GM18508 (cell line): Measurements from ENCODE around the gene MUC12.
"Not testable (repeated sequence)": the region's sequence is repeated elsewhere in the genome, so short reads cannot be mapped to it uniquely, and the experiment has no call there.

Source experiments
- ATAC-seq: cut with Tn5 transposase; IDR thresholded peaks from one replicate; pipeline ENCODE4 v1.9.1; 2021; ENCODE audit warnings: moderate number of reproducible peaks; ENCODE audit not compliant: insufficient read depth, unreplicated experiment

MUC12 gene

GRCh38 chr7:100969066-100969615 is at the start of gene MUC12:
Gene MUC12, plus strand, starts transcription at chr7:100969565. Its CDS starts 58 bp downstream, at chr7:100969623.
- no peak for ATAC-seq

DNA sequence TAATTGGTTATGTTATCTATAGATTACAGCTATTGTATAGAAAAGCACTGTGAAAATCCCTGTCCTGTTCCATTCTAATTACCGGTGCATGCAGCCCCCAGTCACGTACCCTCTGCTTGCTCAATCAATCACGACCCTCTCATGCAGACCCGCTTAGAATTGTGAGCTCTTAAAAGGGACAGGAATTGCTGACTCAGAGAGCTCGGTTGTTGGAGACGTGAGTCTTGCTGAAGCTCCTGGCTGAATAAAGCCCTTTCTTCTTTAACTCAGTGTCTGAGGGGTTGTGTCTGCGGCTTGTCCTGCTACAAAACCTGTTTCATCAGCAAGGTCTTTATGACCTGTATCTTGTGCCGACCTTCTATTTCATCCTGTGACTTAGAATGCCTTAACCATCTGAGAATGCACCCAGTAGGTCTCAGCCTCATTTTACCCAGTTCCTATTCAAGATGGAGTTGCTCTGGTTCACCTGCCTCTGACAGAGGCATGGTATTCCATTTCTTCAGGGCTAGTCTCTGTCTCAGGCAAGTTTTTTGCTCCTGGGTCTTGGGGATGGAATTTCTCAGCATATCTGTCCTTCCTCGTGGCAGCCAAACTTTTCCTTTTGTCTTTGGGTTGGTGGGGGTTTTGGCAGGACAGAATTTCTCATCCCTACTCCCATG is 49.5 kb upstream of the MUC12 start:
- not testable (repeated sequence) for ATAC-seq

GRCh38 chr7:100921039-100921438 is 48.3 kb upstream of the MUC12 start:
- ATAC-seq: no peak

DNA sequence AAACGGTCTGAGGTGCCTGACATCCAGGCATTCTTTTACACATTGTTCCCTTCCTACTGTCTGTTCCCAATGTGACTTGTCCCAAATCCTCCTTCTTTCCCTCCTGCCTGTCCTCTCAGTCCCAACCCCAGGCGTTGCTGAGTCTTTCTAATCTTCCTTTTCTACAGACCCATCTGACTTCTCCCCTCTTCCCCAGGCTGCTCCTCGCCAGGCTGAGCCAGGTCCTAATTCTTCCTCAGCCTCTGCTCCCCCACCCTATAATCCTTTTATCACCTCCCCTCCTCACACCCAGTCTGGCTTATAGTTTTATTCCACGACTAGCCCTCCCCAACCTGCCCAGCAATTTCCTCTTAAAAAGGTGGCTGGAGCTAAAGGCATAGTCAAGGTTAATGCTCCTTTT is 45.7 kb upstream of the MUC12 start:
- ATAC-seq: not testable (repeated sequence)

DNA sequence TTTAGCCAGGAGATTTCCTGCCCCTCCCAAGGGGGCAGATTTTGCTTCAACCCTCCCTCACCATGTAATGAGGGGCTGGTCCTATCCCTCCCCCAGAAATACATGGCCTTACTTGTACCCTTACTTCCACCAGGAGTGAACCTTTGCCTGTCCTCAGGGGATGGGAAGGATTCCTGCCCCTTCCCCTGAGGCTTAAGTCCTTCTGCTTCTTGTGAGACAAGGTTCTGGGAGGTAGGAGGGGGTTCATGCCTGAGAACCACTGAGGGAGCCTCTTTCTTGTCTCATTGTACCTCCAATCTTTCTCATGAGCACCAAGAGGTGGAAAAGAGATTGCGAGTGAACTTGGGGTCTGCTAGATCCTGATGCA is 39.6 kb upstream of the MUC12 start:
- ATAC-seq: no peak

DNA sequence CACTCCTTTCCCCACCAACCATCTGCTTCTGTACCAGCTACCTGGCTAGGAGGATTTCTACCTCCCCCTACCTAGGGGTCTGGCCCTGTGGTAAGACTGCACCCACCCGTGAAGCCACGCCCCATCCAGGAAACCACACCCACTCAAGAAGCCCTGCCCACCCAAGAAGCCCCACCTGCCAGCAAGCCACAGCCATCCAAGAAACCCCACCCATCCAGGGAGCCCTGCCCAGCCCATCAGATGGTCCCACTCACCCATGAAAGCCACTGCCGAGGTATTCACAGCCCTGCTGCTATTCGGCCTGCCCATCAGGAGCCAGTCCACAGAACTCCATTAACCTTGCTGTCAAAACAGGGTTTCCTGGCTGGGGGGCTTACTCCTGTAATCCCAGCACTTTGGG is 35.6 kb upstream of the MUC12 start:
- ATAC-seq: no peak

DNA sequence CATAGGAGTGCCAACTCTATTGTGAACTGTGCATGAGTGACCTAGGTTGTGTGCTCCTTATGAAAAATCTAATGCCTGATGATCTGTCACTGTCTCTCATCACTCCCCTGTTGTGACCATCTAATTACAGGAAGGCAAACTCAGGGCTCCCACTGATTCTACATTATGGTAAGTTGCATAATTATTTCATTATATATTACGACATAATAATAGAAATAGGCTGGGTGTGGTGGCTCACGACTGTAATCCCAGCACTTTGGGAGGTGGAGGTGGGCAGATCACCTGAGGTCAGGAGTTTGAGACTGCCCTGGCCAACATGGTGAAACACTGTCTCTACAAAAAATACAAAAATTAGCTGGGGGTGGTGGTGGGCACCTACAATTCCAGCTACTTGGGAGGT is 34.0 kb upstream of the MUC12 start:
- not testable (repeated sequence) for ATAC-seq

DNA sequence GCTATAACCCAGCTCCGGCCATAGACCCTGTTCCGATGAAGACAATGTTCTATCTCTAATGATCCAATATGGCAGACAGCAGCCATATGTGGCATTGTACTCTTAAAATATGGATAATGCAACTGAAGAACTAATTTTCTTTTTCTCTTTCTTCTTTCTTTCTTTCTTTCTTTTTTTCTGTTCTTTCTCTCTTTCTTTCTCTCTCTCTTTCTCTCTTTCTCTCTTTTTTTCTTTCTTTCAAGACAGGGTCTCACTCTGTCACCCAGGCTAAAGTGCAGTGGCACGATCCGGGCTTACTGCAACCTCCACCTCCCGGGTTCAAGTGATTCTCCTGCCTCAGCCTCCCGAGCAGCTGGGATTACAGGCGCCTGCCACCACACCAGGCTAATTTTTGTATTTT is 33.2 kb upstream of the MUC12 start:
- ATAC-seq: not testable (repeated sequence)

DNA sequence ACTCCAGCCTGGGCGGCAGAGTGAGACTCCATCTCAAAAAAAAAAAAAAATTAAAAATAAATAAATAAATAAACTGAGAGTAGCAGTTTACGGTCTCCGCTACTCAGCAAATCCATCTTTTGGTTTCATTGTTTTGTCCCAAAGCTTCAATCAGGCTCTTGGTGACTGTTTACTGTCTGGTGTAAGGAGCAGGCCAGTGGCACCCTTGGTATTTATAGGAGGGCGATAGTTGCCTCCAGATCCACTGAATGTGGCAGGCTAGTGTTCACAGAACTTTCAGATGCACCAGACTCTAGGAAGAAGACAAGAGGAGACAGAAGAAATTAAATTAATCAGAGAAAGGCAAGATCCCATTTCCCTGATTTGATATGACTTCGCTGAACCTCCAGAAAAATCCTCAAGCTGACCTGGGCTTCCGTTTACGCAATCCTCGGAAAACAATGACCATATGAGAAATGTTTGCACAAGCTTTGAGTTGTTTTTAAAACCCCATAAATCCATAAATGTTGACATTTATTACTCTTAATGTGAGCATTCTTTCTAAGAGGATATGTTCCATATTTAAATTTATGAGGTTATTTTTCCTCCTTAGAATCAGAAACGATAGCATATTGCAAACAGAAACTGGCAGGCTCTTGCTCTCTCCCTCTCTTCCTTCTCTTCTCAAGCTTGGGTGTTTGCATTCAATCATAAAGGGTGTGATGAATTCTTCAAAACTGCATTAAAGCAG is 27.2 kb upstream of the MUC12 start:
- ATAC-seq: no peak

- no peak for ATAC-seq
These were observed 25.7 kb upstream of the MUC12 start for GRCh38 chr7:100943693-100944092.

DNA sequence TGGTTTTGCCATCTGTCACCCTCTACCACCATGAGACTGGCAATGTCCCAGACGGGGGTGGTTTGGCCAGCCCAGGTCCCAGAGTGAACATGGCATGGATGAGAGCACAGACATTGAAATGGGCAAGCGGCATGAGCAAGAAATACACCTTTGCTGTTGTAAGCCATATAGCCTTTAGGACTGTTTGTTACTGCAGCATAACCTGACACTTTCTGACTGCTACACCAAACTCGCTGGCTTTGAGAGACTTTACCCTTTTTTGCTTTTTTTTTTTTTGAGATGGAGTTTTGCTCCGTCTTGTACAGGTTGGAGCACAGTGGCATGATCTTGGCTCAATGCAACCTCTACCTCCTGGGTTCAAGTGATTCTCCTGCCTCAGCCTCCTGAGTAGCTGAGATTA is 25.2 kb upstream of the MUC12 start:
- no peak for ATAC-seq

- ATAC-seq: no peak
These were observed 23.3 kb upstream of the MUC12 start for GRCh38 chr7:100946111-100946510.

DNA sequence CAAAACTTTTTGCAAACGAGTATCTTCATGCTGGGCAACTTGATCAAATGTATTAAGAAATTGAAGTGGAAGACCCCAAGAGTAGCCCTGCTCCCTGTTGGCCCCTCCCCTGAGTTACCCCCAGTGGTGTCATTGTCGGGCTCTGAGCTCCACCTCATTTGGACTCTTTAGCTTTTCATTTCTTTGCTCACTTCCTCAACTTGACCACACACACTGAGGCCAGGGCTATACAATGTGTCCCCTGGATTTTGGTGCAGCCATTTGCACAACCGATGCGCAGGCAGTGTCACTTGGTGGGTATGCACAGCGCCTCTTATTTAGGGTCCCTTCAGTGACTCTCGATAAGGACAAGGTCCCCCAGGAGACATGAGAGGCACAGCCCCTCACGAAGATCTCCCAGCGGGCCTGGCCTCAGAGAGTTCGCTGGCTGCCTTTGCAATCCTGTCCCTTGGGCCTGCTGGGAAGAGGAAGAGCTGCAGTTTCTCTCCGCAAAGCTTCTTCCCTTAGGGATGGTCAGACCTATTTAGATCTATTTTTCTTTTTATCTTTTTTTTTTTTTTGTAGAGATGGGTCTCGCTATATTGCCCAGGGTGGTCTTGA is 22.5 kb upstream of the MUC12 start:
- ATAC-seq: no peak

- no peak for ATAC-seq
These were observed 21.6 kb upstream of the MUC12 start for GRCh38 chr7:100947792-100948191.

GRCh38 chr7:100949227-100949932 is 20.0 kb upstream of the MUC12 start, which contains the start of gene MUC3A:
Gene MUC3A, plus strand, starts transcription at chr7:100949534. Its CDS starts 91 bp downstream, at chr7:100949625.
- ATAC-seq: no peak

- ATAC-seq: no peak
These were observed 19.4 kb upstream of the MUC12 start for GRCh38 chr7:100949933-100950443.

DNA sequence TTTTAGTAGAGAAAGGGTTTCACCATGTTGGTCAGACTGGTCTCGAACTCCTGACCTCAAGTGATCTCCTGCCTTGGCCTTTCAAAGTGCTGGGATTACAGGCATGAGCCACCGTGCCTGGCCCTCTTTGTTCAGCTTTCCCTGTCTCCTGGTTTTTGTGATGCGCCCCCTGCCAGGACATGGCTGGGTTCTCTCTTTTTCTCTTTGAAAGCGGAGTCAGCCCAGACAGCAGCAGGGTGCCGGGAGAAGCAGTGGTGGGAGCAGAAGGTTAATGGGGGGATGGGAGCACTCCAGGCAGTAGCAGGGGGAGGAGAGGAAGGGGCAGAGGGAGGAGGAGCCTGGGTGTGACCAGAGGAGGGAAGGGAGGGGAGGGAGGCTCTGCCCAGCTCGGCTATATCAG is 18.2 kb upstream of the MUC12 start:
- no peak for ATAC-seq

- ATAC-seq: no peak
These were observed 17.3 kb upstream of the MUC12 start for GRCh38 chr7:100951888-100952560.

- no peak for ATAC-seq
These were observed 16.7 kb upstream of the MUC12 start for GRCh38 chr7:100952641-100953040.
